ENCODE results near the gene PNKD. TPM values are rescaled to one million over a fixed set of nuclear protein-coding genes. Genes with fewer than 3 reads are reported as not detected.
A peak's percentile ranks its signal among the peaks of the same experiment; 100 is the strongest.

Gene PNKD
- total and polyA plus RNA-seq, 2 experiments from 2014 or later: 28.2 to 83.3 TPM

GRCh38 chr2:218345491-218346236 lies 75.3 kb downstream of the PNKD start:
- H3K27me3 Mint-ChIP-seq (ENCODE audit: insufficient read depth, low read depth, poor library complexity): no peaks in the 10 kb centered on the region
- no peaks in the 10 kb centered on the region for H3K36me3 ChIP-seq (ENCODE audit: insufficient read depth)
- H3K4me3 Mint-ChIP-seq: no peak overlapping the region
- TF ChIP-seq NANOG (IDR thresholded peaks at IDR 0.05; ENCODE audit: borderline replicate concordance) (no peak), POLR2AphosphoS5 (IDR thresholded peaks at IDR 0.05; ENCODE audit: low read depth) (no peak), EZH2phosphoT487 (IDR thresholded peaks at IDR 0.05; ENCODE audit: unreplicated experiment) (no peak), JUNB (IDR thresholded peaks at IDR 0.05; ENCODE audit: unreplicated experiment) (no peak), ETS1 (IDR thresholded peaks at IDR 0.05) (no peak), ZNF114 (CRISPR knock-in tag; IDR thresholded peaks at IDR 0.05) (no peak), EZH2 (IDR thresholded peaks at IDR 0.05; ENCODE audit: low read depth, unreplicated experiment) (no peak), STAT1 (IDR thresholded peaks at IDR 0.05; ENCODE audit: unreplicated experiment) (no peak), CTCF (conservative IDR thresholded peaks at IDR 0.05; ENCODE audit: low read depth in 2 of 2) (no peak), REST (IDR thresholded peaks at IDR 0.05; ENCODE audit: unreplicated experiment) (no peak), ZNF331 (CRISPR knock-in tag; IDR thresholded peaks at IDR 0.05; ENCODE audit: low read depth) (no peak), ZNF462 (CRISPR knock-in tag; IDR thresholded peaks at IDR 0.05) (no peak), CREB1 (CRISPR knock-in tag; IDR thresholded peaks at IDR 0.05; ENCODE audit: low read depth) (no peak)
- H3K27me3 ChIP-seq (ENCODE audit: insufficient read depth): no peaks in the 10 kb centered on the region
- ATAC-seq: peak; percentile 28; the same call in 1 of the 3 replicates
- H2AFZ ChIP-seq: no peak overlapping the region
- 0 out of 2 replicates have a peak, but pooled peaks cover 2% of the 10 kb centered on the region for H3F3A ChIP-seq (replicated peaks; ENCODE audit: low read depth)
- H3K9me2 ChIP-seq (ENCODE audit: insufficient read depth): no peaks in the 10 kb centered on the region
- H3K4me1 Mint-ChIP-seq: peaks cover 9% of the 10 kb centered on the region
- no peak for DNase-seq (ENCODE audit: low spot score)
- no peaks in the 10 kb centered on the region for H3K79me2 ChIP-seq (replicated peaks; ENCODE audit: insufficient read depth)
- peaks cover 4% of the 10 kb centered on the region; the same call in 2 of the 3 replicates for H3K36me3 Mint-ChIP-seq (ENCODE audit: low read depth)
- H3K27ac ChIP-seq (ENCODE audit: low read depth): no peak overlapping the region
- H3K27ac Mint-ChIP-seq: no peak overlapping the region
- no peak overlapping the region for H3K4me3 ChIP-seq
- H3K4me2 ChIP-seq: no peak overlapping the region
- peaks cover 5% of the 10 kb centered on the region; the same call in 1 of the 2 replicates for H3K4me1 ChIP-seq (ENCODE audit: insufficient read depth)
- peaks cover 10% of the 10 kb centered on the region for H3K9me3 Mint-ChIP-seq
- H4K20me1 ChIP-seq (replicated peaks; ENCODE audit: insufficient read depth): no peaks in the 10 kb centered on the region
